ENCODE data around the gene CHN1.

CHN1 gene

DNA sequence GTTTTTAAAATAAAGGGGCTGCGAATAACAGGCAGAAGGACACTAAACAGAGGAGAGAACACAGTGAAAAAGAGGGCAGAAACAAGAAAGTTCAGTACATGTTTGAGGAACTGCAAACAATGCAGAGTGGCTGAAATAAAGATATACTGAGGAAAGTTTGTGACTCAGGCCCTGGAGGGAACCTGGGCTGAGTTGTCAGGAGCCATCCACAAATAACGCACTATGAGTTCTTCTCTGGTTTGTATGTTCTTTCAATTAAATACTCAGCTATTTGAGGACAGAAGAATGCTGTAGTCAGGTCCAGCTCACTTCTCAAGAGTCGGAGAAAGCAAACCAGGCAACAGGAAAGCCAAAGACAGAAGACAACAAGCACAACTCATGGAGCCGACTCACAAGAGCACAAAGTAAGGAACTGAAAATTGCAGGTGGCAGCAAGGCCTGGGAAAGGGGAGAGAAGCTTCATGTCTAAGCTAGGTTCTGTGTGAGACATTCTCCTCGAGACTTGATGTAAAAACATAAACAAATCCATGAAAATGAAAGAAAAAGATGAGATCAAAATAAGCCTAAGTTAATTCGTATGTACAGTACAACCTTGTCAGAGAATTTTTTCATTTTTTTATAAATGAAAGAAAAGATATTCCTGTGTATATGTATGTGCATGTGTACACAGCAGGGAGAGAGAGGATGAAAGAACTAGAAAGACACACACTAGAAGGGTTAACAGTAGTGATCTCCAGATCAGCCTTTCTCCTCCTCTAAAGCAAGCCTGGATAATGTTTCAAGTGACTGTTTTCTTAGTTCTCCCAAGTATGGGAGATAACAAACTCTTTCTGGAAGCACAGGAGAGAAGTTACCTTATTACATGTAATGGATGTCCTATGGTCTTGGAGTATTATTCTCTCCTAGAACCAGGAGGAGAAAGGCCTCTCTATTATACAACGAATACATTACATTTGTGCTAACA, 41.5 kb downstream of the CHN1 start:
- no peak for DNase-seq (ENCODE audit: low spot score)
- H3K27ac ChIP-seq = no peak overlapping the region
- H3K4me3 ChIP-seq = no peak overlapping the region
- no peak for TF ChIP-seq CTCF (IDR thresholded peaks at IDR 0.05)

DNA sequence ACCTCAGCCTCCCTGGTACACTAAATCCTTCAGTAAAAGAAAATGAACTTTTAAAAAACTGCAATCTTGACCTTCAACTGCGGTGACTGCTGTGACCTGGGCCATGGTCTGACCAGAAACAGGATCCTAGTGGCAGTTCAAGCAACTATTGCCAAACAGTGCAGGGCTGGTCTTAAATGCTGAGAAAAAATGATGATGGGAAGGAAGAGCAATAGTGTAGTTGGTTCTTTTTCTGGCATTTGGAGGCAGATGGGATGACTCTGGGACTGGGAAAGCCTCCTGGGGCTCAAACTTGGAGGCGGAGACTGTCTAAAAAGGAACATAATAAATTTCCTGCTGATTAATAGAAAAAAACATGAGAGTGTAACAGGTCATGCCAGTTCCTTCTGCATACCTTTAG, 45.4 kb downstream of the CHN1 start:
- no peak overlapping the region for H3K4me3 ChIP-seq
- TF ChIP-seq CTCF (IDR thresholded peaks at IDR 0.05) = no peak
- H3K27ac ChIP-seq = no peak overlapping the region
- no peak for DNase-seq (ENCODE audit: low spot score)

- H3K27ac ChIP-seq = no peak overlapping the region
- no peak for DNase-seq (ENCODE audit: low spot score)
- TF ChIP-seq CTCF (IDR thresholded peaks at IDR 0.05) = no peak
These were observed 48.1 kb downstream of the CHN1 start for GRCh38 chr2:174957050-174957449.

GRCh38 chr2:174952607-174953006, 52.6 kb downstream of the CHN1 start:
- no peak for DNase-seq (ENCODE audit: low spot score)
- no peak overlapping the region for H3K27ac ChIP-seq
- TF ChIP-seq CTCF (IDR thresholded peaks at IDR 0.05) = no peak
- no peak overlapping the region for H3K4me3 ChIP-seq

More at GRCh38 chr2:174957050-174957449, 48.1 kb downstream of the CHN1 start:
- H3K4me3 ChIP-seq = no peak overlapping the region

DNA sequence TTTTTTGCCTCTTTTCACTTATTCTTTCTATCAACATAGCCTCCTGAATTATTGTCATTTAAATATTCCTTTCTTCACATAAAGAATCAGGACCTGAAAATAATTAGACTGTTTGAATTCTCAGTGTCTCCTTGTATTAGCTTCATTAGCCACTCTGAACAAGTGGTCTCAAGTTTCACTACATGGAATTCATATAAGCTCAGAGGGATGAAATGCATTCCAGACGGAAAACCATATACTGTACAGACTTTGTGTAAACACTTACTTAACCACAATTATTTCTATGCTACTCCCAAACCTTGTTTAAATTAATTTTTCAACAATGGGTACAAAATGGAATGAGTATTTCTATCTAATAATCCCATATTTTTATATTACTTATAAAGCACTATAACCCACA, 53.4 kb downstream of the CHN1 start:
- no peak overlapping the region for H3K27ac ChIP-seq
- DNase-seq (ENCODE audit: low spot score) = no peak
- no peak overlapping the region for H3K4me3 ChIP-seq
- no peak for TF ChIP-seq CTCF (IDR thresholded peaks at IDR 0.05)

DNA sequence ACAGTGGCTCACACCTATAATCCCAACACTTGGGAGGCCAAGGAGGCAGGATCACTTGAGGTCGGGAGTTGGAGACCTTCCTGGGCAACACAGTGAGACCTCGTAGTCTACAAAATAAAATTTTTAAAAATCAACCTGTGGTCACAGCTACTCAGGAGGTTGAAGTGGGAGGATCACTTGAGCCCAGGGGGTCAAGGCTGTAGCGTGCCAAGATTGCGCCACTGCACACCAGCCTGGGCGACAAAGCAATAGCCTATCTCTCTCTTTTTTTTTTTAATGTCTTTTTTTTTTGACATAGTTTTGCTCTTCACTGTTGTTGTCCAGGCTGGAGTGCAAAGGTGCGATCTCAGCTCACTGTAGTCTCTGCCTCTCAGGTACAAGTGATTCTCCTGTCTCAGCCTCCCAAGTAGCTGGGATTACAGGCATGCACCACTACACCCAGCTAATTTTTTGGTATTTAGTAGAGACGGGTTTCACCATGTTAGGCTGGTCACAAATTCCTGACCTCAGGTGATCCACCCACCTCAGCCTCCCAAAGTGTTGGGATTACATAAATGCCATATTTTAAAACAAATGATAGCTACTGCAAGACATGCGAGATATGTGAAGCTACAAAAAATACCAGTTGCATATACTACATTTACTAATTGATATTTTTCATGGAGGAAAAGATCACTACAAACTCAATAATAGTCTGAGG, 55.0 kb downstream of the CHN1 start:
- no peak for TF ChIP-seq CTCF (IDR thresholded peaks at IDR 0.05)
- no peak for DNase-seq (ENCODE audit: low spot score)
- H3K4me3 ChIP-seq = no peak overlapping the region
- H3K27ac ChIP-seq = no peak overlapping the region
